Spleen (tissue), 11 donors: ENCODE measurements around the gene RIOK2. TPM values are rescaled to one million over a fixed set of nuclear protein-coding genes. Genes with fewer than 3 reads are reported as not detected.

Experiments used
- DNase-seq: peaks from one replicate; pipeline ENCODE4 v3.0.0-alpha.2; 2020
- H3K27ac ChIP-seq, 8 donors: fragments of 200-600 bp; sonication (generic) in 7 of 8; 1 replicate in 4 of 8; 2 replicates in 4 of 8; pipeline versions ENCODE4 v1.5.0 to v1.8.0; 2016 to 2021; ENCODE audit warnings: inconsistent platforms in 4 of 8, mild to moderate bottlenecking in 4 of 8, moderate library complexity in 1 of 8
- H3K27me3 ChIP-seq, 7 donors: fragments of 200-600 bp; sonication (generic) in 6 of 7; replicated peaks in 1 of 7; 1 replicate in 4 of 7; 2 replicates in 3 of 7; pipeline versions ENCODE4 v1.5.0 to v1.8.0; 2016 to 2021; ENCODE audit warnings: inconsistent platforms in 3 of 7, mild to moderate bottlenecking in 1 of 7
- H3K36me3 ChIP-seq, 6 donors: fragments of 200-600 bp; sonication (generic) in 5 of 6; 1 replicate in 4 of 6; 2 replicates in 2 of 6; pipeline versions ENCODE4 v1.5.0 to v1.8.0; 2016 to 2021; ENCODE audit warnings: inconsistent platforms in 2 of 6
- H3K4me1 ChIP-seq, 6 donors: fragments of 200-600 bp; sonication (generic) in 5 of 6; 1 replicate in 3 of 6; 2 replicates in 3 of 6; pipeline versions ENCODE4 v1.5.0 to v1.8.0; 2016 to 2021; ENCODE audit warnings: inconsistent platforms in 3 of 6
- H3K4me3 ChIP-seq, 8 donors: fragments of 200-600 bp; sonication (generic) in 7 of 8; 1 replicate in 4 of 8; 2 replicates in 4 of 8; pipeline versions ENCODE4 v1.5.0 to v1.8.0; 2016 to 2021; ENCODE audit warnings: inconsistent platforms in 4 of 8, mild to moderate bottlenecking in 4 of 8, moderate library complexity in 2 of 8
- H3K9me3 ChIP-seq, 8 donors: fragments of 200-600 bp; sonication (generic) in 7 of 8; 1 replicate in 4 of 8; 2 replicates in 4 of 8; pipeline versions ENCODE4 v1.5.0 to v1.8.0; 2016 to 2021; ENCODE audit warnings: inconsistent platforms in 4 of 8
- CTCF ChIP-seq, 11 experiments: fragments of 200-600 bp in 7 of 11; fragments of 450-650 bp in 4 of 11; sonication (generic) in 4 of 11; IDR thresholded peaks in 8 of 11; conservative IDR thresholded peaks in 3 of 11; 1 replicate in 7 of 11; 2 replicates in 4 of 11; pipeline versions ENCODE4 v1.4.0 to v1.8.0; 2016 to 2021; ENCODE audit warnings: antibody characterized with exemption in 11 of 11, inconsistent platforms in 4 of 11, mild to moderate bottlenecking in 1 of 11
- POLR2A ChIP-seq, 3 donors: fragments of 450-650 bp; IDR thresholded peaks; one replicate each; pipeline ENCODE4 v1.5.1; 2017; ENCODE audit warnings: antibody characterized with exemption in 3 of 3, mild to moderate bottlenecking in 1 of 3
- POLR2AphosphoS5 ChIP-seq, 3 donors: sonication (generic); formaldehyde crosslinking; IDR thresholded peaks; one replicate each; pipeline ENCODE4 v1.5.1; 2017; ENCODE audit warnings: antibody characterized with exemption in 3 of 3
- WGBS, 5 donors: extraction: QIAGEN DNeasy Blood & Tissue Kit in 3 of 5; methylation state at CpG; one replicate each; pipeline versions ENCODE4 v1.1.5 to v1.1.7; 2013 to 2018; 5-methylcytosine and 5-hydroxymethylcytosine counted together
- intact Hi-C: fragments of 100-400 bp; cut with DNase I; formaldehyde crosslinking; loops from one replicate; pipeline ENCODE4 v1.15.0; 2023; ENCODE audit warnings: low total_unique reads
- polyA plus RNA-seq, 3 donors: library from polyadenylated mRNA; stranded (reverse); fragments of 200-250 nt; gene quantifications; one replicate each; pipeline ENCODE4 v1.2.1, GENCODE V29; 2013
- total RNA-seq, 7 donors: library from RNA; depleted of rRNA in 3 of 7; stranded (reverse); fragments of >200 nt in 3 of 7; fragmentation: NEBNext Ultra II Directional in 4 of 7; extraction: Animal tissue kit (Norgen Biotek cat#: 25700) in 4 of 7; gene quantifications; one replicate each; pipeline versions ENCODE4 v1.1.0 to v1.2.1, GENCODE V29; 2016 to 2021
- donor health status: healthy with polysubstance abuse.
- donor health status: DM: no; HTN: no; CAD: no; lungs with moderate emphysema.
- donor health status: DM: no; HTN: no; CAD: no.
- donor health status: Bipolar disorder and iron deficiency.
- donor health status: healthy.
- donor health status: DM: no; HTN: no; CAD: no.
- donor health status: DM: yes; HTN: yes; CAD: no.

RIOK2 gene
- total and polyA plus RNA-seq, 10 donors: 8.5 to 30.0 (median 16.7) TPM

- 93 to 95% (median 93%) methylated on average over 2 of the region's 2 CpGs for WGBS, 5 donors
- Histone ChIP-seq H3K27ac (no peak overlapping the region), H3K4me3 (no peak overlapping the region), H3K9me3 (no peaks in the 10 kb centered on the region), H3K4me1 (peaks cover 0 to 6% (median 0%) of the 10 kb centered on the region in 6 donors), H3K36me3 (no peaks in the 10 kb centered on the region), H3K27me3 (no peaks in the 10 kb centered on the region)
- TF ChIP-seq POLR2A (IDR thresholded peaks at IDR 0.05): no peak
- no peak for TF ChIP-seq POLR2AphosphoS5 (IDR thresholded peaks at IDR 0.05)
- no peak for TF ChIP-seq CTCF (IDR thresholded peaks at IDR 0.05 in 8 of 11, conservative IDR thresholded peaks at IDR 0.05 in 3 of 11)
- intact Hi-C loops: no loop called here
- no peak for DNase-seq
These were observed 64.0 kb downstream of the RIOK2 start for GRCh38 chr5:97119007-97119390.

- H3K36me3 ChIP-seq: no peaks in the 10 kb centered on the region
- TF ChIP-seq POLR2AphosphoS5 (IDR thresholded peaks at IDR 0.05): no peak
- TF ChIP-seq CTCF (IDR thresholded peaks at IDR 0.05 in 8 of 11, conservative IDR thresholded peaks at IDR 0.05 in 3 of 11): no peak
- TF ChIP-seq POLR2A (IDR thresholded peaks at IDR 0.05): no peak
- H3K4me1 ChIP-seq: peaks cover 0 to 6% (median 0%) of the 10 kb centered on the region in 6 donors
- no peak overlapping the region for H3K27ac ChIP-seq
- no peaks in the 10 kb centered on the region for H3K9me3 ChIP-seq
- DNase-seq: no peak
- no peak overlapping the region for H3K4me3 ChIP-seq
- H3K27me3 ChIP-seq: no peaks in the 10 kb centered on the region
- WGBS, 5 donors: 59 to 68% (median 61%) methylated on average over 2 of the region's 2 CpGs
- intact Hi-C loops: no loop called here
These were observed 64.6 kb downstream of the RIOK2 start for GRCh38 chr5:97118261-97119006.

- TF ChIP-seq POLR2AphosphoS5 (IDR thresholded peaks at IDR 0.05) (no peak), CTCF (IDR thresholded peaks at IDR 0.05 in 8 of 11, conservative IDR thresholded peaks at IDR 0.05 in 3 of 11) (no peak), POLR2A (IDR thresholded peaks at IDR 0.05) (no peak)
- Histone ChIP-seq H3K36me3 (no peaks in the 10 kb centered on the region), H3K27ac (no peak overlapping the region), H3K4me1 (peaks cover 0 to 6% (median 0%) of the 10 kb centered on the region in 6 donors), H3K9me3 (no peaks in the 10 kb centered on the region), H3K27me3 (no peaks in the 10 kb centered on the region), H3K4me3 (no peak overlapping the region)
- no peak for DNase-seq
- WGBS, 5 donors: 84 to 92% (median 88%) methylated on average over 9 of the region's 9 CpGs
- intact Hi-C loops: no loop called here
These were observed 67.1 kb downstream of the RIOK2 start for GRCh38 chr5:97115932-97116331.

- H3K27ac ChIP-seq: no peak overlapping the region
- no peaks in the 10 kb centered on the region for H3K36me3 ChIP-seq
- no peak for TF ChIP-seq POLR2AphosphoS5 (IDR thresholded peaks at IDR 0.05)
- no peak for TF ChIP-seq CTCF (IDR thresholded peaks at IDR 0.05 in 8 of 11, conservative IDR thresholded peaks at IDR 0.05 in 3 of 11)
- no peak for TF ChIP-seq POLR2A (IDR thresholded peaks at IDR 0.05)
- WGBS, 5 donors: 72 to 84% (median 80%) methylated on average over 6 of the region's 6 CpGs
- no peaks in the 10 kb centered on the region for H3K27me3 ChIP-seq
- DNase-seq: no peak
- H3K4me3 ChIP-seq: no peak overlapping the region
- no peaks in the 10 kb centered on the region for H3K9me3 ChIP-seq
- H3K4me1 ChIP-seq: no peaks in the 10 kb centered on the region
- intact Hi-C loops: no loop called here
These were observed 70.8 kb downstream of the RIOK2 start for GRCh38 chr5:97112230-97112629.
